K562 (cell line): ENCODE data around the gene GBA3. TPM values are rescaled to one million over a fixed set of nuclear protein-coding genes. Genes with fewer than 3 reads are reported as not detected.

Experiments
- ATAC-seq: fragments of 200-7000 bp; cut with Tn5 transposase; 3 replicates; pipeline ENCODE4 v1.9.1; 2020; ENCODE audit warnings: moderate library complexity
- BruUV-seq: library from RNA; stranded (reverse); fragments of 400-500 nt; replicated peaks from 2 replicates; lab custom pipeline; 2021; lab: Mats Ljungman, UMichigan
- CTCF ChIA-PET: fragments of 300-600 bp; formaldehyde crosslinking; extraction: SDS; loops from one replicate; lab custom pipeline; 2021; ENCODE audit warnings: low intra/inter-chr PET ratio; lab: Yijun Ruan, JAX
- POLR2A ChIA-PET: fragments of 300-600, 350-650 bp; sonication (Branson Sonifier 250); formaldehyde crosslinking; extraction: SDS; loops from one replicate; lab custom pipeline; 2021; ENCODE audit warnings: antibody characterized with exemption, inconsistent platforms; lab: Yijun Ruan, JAX
- DNase-seq, 4 experiments: peaks; one replicate each; pipeline versions ENCODE4 v3.0.0 to v3.0.0-alpha.2; 2011 to 2018; ENCODE audit warnings: low spot score in 3 of 4, mixed read lengths in 3 of 4; ENCODE audit errors: extremely low read depth in 1 of 4
- FAIRE-seq: peaks from 2 replicates; lab custom pipeline; 2011; peaks lifted over from hg19 to GRCh38; lab: Jason Lieb, UNC
- H2AFZ ChIP-seq: 2 replicates; pipeline ENCODE4 v1.6.0; 2011; ENCODE audit warnings: low read depth, low read length, control low read depth, inconsistent platforms
- H3K27ac ChIP-seq: fragments of 200-600 bp; 3 replicates; pipeline ENCODE4 v1.8.0; 2011; ENCODE audit warnings: low read depth, mild to moderate bottlenecking, control low read depth, inconsistent platforms, low read length, moderate library complexity, mixed read lengths; ENCODE audit errors: extremely low read depth
- H3K27me3 ChIP-seq, 2 experiments: fragments of 300-600 bp in 1 of 2; 2 replicates in 1 of 2; 3 replicates in 1 of 2; pipeline versions ENCODE4 v1.6.0 to v1.8.0; 2011; ENCODE audit warnings: inconsistent platforms in 2 of 2, low read length in 2 of 2, mild to moderate bottlenecking in 1 of 2, mixed read lengths in 1 of 2, moderate library complexity in 1 of 2; ENCODE audit not compliant: control insufficient read depth in 2 of 2, insufficient read depth in 2 of 2
- H3K36me3 ChIP-seq: fragments of 300-600 bp; 3 replicates; pipeline ENCODE4 v1.8.0; 2011; ENCODE audit warnings: mild to moderate bottlenecking, low read length, inconsistent platforms; ENCODE audit not compliant: control insufficient read depth, insufficient read depth
- H3K4me1 ChIP-seq, 2 experiments: fragments of 200-600 bp in 1 of 2; replicated peaks in 1 of 2; 2 replicates in 1 of 2; 3 replicates in 1 of 2; pipeline versions ENCODE4 v1.5.1 to v1.8.0; 2011; ENCODE audit warnings: inconsistent platforms in 2 of 2, low read length in 2 of 2, mild to moderate bottlenecking in 1 of 2, mixed read lengths in 1 of 2, moderate library complexity in 1 of 2; ENCODE audit not compliant: control insufficient read depth in 2 of 2, insufficient read depth in 2 of 2
- H3K4me2 ChIP-seq: 2 replicates; pipeline ENCODE4 v1.6.1; 2011; ENCODE audit warnings: low read length, control low read depth, inconsistent platforms, mixed read lengths; ENCODE audit not compliant: insufficient read depth
- H3K4me3 ChIP-seq: fragments of 200-600 bp; sonication (generic), shearing (Covaris generic); 2 replicates; pipeline ENCODE4 v1.5.1; 2016; ENCODE audit warnings: control low read depth, inconsistent platforms
- H3K79me2 ChIP-seq: fragments of 200-600 bp; 3 replicates; pipeline ENCODE4 v1.8.0; 2011; ENCODE audit warnings: low read length, inconsistent platforms; ENCODE audit not compliant: control insufficient read depth, insufficient read depth
- H3K9ac ChIP-seq, 2 experiments: 2 replicates each; pipeline versions ENCODE4 v1.6.0 to v1.6.1; 2011; ENCODE audit warnings: low read depth in 2 of 2, low read length in 2 of 2, control low read depth in 1 of 2, inconsistent platforms in 1 of 2, mild to moderate bottlenecking in 1 of 2, mixed read lengths in 1 of 2; ENCODE audit not compliant: insufficient read depth in 1 of 2
- H3K9me1 ChIP-seq: one replicate; pipeline ENCODE4 v1.6.0; 2011; ENCODE audit warnings: inconsistent platforms, mild to moderate bottlenecking, low read length, moderate library complexity; ENCODE audit not compliant: control insufficient read depth, insufficient read depth
- H3K9me3 ChIP-seq: replicated peaks from 2 replicates; pipeline ENCODE4 v1.5.1; 2011; ENCODE audit warnings: low read depth, low read length, inconsistent platforms; ENCODE audit not compliant: control insufficient read depth, insufficient read depth
- H4K20me1 ChIP-seq: replicated peaks from 2 replicates; pipeline ENCODE4 v1.6.1; 2011; ENCODE audit warnings: low read length, inconsistent platforms, mixed read lengths; ENCODE audit not compliant: control insufficient read depth, insufficient read depth
- CTCFL ChIP-seq: IDR thresholded peaks from 2 replicates; pipeline ENCODE4 v1.6.1; 2011; ENCODE audit warnings: borderline replicate concordance, low read depth, mild to moderate bottlenecking, moderate library complexity, low read length; ENCODE audit not compliant: insufficient read depth, poor library complexity, severe bottlenecking
- KAT7 ChIP-seq: sonication (generic); formaldehyde crosslinking; IDR thresholded peaks from 2 replicates; pipeline ENCODE4 v1.8.0; 2022; ENCODE audit warnings: missing genetic modification reagents, mild to moderate bottlenecking, borderline replicate concordance
- MTA3 ChIP-seq: fragments of 450-650 bp; formaldehyde crosslinking; IDR thresholded peaks from 2 replicates; pipeline ENCODE4 v1.6.1; 2017; ENCODE audit warnings: mild to moderate bottlenecking, borderline replicate concordance
- WGBS: fragments of 100-300 bp; shearing (Covaris generic); methylation state at CpG from one replicate; pipeline ENCODE4 v1.1.6; 2016; ENCODE audit warnings: low coverage, mixed read lengths; ENCODE audit not compliant: insufficient coverage; ENCODE audit errors: missing lambda C conversion rate; 5-methylcytosine and 5-hydroxymethylcytosine counted together
- in situ Hi-C: fragments of 300-500 bp; cut with MboI; formaldehyde crosslinking; loops from 4 replicates; pipeline ENCODE4 v1.15.0; 2018; ENCODE audit warnings: inconsistent platforms, mixed read lengths
- intact Hi-C: fragments of 100-400 bp; cut with micrococcal nuclease; formaldehyde crosslinking; loops from 2 replicates; pipeline ENCODE4 v1.14.2; 2022
- polyA plus RNA-seq, 8 experiments: library from polyadenylated mRNA; depleted of rRNA in 4 of 8; stranded (reverse) in 5 of 8; unstranded in 3 of 8; fragments of >200 nt; fragmentation: Nextera tagmentation in 2 of 8; fragmentation: Illumina TruSeq in 1 of 8; extraction: Ambion mirVana in 2 of 8; extraction: Trizol in 1 of 8; gene quantifications; 2 replicates each; pipeline versions ENCODE4 v1.2.1 to v1.2.3, GENCODE V29; 2011 to 2014; ENCODE audit warnings: inconsistent platforms in 1 of 8, missing spikeins in 1 of 8
- total RNA-seq, 7 experiments: library from RNA; depleted of rRNA in 6 of 7; stranded (reverse); fragments of >200 nt in 6 of 7; fragmentation: Illumina TruSeq in 2 of 7; extraction: Trizol in 2 of 7; gene quantifications; 2 replicates each; pipeline versions ENCODE4 v1.2.1 to v1.2.3, GENCODE V29; 2011 to 2021; ENCODE audit warnings: low replicate concordance in 1 of 7

The GBA3 gene
- total and polyA plus RNA-seq, 9 of the 15 experiments (the other 6 are each of a cell fraction or from before 2014, with no cell fraction given) = 0.13 to 0.75 (median 0.40) TPM; not detected in 1

DNA sequence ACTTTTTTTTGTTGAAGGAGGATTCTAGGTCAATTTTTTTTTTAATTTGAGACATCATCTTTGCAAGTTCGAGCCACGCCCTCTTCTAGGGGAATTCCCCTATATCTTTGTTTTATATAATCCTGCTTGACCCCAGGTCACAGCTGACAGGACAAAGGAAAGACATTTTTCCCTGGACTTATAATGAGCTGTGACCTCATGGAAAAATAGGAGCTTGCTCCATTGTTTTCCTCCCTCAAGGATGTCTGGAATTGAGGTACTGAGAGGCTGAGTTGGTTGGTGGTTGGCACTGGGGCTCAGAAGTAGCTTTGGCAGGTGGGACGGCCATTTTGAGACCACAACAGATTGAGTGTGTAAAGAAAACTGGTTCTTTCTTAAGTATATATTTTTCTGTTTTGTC lies 49.0 kb downstream of the GBA3 start:
- ATAC-seq = no peak

More for the DNA sequence above, 49.0 kb downstream of the GBA3 start:
- Histone ChIP-seq H3K4me3 (no peak overlapping the region), H3K9ac (no peak overlapping the region)
- TF ChIP-seq MTA3 (no peak), CTCFL (no peak), KAT7 (CRISPR knock-in tag) (no peak)
- TF ChIP-seq, all 486 proteins: peak for 0
- no peaks in the 10 kb centered on the region for H3K4me1 ChIP-seq
- H2AFZ ChIP-seq = no peak overlapping the region
- H3K4me2 ChIP-seq = no peak overlapping the region
- no peak for DNase-seq
- no peaks in the 10 kb centered on the region for H4K20me1 ChIP-seq
- no peaks in the 10 kb centered on the region for H3K9me1 ChIP-seq
- no peaks in the 10 kb centered on the region for H3K27me3 ChIP-seq
- ChIA-PET POLR2A (no interaction called here), CTCF (no interaction called here)
- WGBS = 0% methylated on average over 3 of the region's 3 CpGs
- BruUV-seq = no TSS peak
- FAIRE-seq = no peak
- intact Hi-C loops (no loop called here), in situ Hi-C loops (no loop called here)
- no peaks in the 10 kb centered on the region for H3K9me3 ChIP-seq
- H3K27ac ChIP-seq = no peak overlapping the region
- H3K36me3 ChIP-seq = no peaks in the 10 kb centered on the region
- no peaks in the 10 kb centered on the region for H3K79me2 ChIP-seq
